ENCODE measurements around the gene TTC21B.
A peak's percentile ranks its signal among the peaks of the same experiment; 100 is the strongest.

TTC21B gene

DNA sequence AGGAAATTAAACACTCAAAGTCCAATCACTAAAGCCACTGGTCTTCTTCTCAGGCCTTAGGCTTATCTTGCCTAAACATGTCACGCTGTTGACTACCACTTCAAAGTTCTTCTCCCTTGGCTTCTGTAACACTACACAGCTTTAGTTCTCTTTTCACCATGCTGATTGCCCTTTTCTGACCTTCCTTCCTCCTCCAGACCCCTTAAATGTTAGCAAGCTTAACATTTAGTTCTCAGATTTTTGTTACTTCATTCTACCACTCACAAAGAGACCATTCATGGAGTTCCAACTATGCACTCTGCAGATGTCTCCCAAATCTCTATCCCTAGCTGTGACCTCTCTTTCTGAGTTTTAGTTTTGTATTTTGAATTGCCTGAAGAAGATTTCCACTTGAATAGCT is 64.4 kb downstream of the TTC21B start:
- Histone ChIP-seq H3K36me3 (ENCODE audit: control insufficient read depth, insufficient read depth, low read length) (no peaks in the 10 kb centered on the region), H3K9me3 (ENCODE audit: control insufficient read depth, low read length) (no peaks in the 10 kb centered on the region), H3K27ac (no peak overlapping the region)

DNA sequence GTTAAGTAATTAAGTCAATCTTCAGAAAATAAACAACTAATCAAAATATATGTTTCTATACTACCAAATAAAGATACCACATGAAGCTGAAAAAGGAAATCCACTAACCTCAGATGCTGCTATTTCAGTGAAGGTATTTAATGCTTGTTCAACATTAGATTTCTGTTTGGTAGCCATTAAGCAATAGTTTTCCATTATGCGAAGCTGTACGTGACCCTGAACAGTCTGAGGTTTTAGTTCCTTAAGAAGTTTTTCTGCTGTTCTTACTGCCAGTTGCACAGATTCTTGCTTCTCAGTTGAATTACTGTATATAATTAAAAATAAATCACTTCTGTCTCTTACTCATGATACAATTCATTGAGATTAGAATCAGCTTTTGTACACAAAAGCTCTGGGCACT is 65.4 kb downstream of the TTC21B start:
- H3K4me2 ChIP-seq (ENCODE audit: low read length): peak overlapping the region; percentile 36
- no peaks in the 10 kb centered on the region for H3K9me3 ChIP-seq (ENCODE audit: control insufficient read depth, low read length)
- no peak overlapping the region for H3K4me3 ChIP-seq (ENCODE audit: low read depth, low read length)
- no peaks in the 10 kb centered on the region for H3K27me3 ChIP-seq (ENCODE audit: control insufficient read depth, insufficient read depth, low read length)
- H3K27ac ChIP-seq: no peak overlapping the region
- H3K4me1 ChIP-seq: peaks cover 14% of the 10 kb centered on the region
- no peaks in the 10 kb centered on the region for H3K79me2 ChIP-seq
- no peak overlapping the region for H3K9ac ChIP-seq
- no peaks in the 10 kb centered on the region for H3K36me3 ChIP-seq (ENCODE audit: control insufficient read depth, insufficient read depth, low read length)
- TF ChIP-seq, protein P1, sequence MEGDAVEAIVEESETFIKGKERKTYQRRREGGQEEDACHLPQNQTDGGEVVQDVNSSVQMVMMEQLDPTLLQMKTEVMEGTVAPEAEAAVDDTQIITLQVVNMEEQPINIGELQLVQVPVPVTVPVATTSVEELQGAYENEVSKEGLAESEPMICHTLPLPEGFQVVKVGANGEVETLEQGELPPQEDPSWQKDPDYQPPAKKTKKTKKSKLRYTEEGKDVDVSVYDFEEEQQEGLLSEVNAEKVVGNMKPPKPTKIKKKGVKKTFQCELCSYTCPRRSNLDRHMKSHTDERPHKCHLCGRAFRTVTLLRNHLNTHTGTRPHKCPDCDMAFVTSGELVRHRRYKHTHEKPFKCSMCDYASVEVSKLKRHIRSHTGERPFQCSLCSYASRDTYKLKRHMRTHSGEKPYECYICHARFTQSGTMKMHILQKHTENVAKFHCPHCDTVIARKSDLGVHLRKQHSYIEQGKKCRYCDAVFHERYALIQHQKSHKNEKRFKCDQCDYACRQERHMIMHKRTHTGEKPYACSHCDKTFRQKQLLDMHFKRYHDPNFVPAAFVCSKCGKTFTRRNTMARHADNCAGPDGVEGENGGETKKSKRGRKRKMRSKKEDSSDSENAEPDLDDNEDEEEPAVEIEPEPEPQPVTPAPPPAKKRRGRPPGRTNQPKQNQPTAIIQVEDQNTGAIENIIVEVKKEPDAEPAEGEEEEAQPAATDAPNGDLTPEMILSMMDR (IDR thresholded peaks at IDR 0.05): no peak
- no peak overlapping the region for H2AFZ ChIP-seq

More for the DNA sequence above, 64.4 kb downstream of the TTC21B start:
- H3K79me2 ChIP-seq: no peaks in the 10 kb centered on the region
- H3K9ac ChIP-seq: no peak overlapping the region
- no peaks in the 10 kb centered on the region for H3K27me3 ChIP-seq (ENCODE audit: control insufficient read depth, insufficient read depth, low read length)
- H3K4me3 ChIP-seq (ENCODE audit: low read depth, low read length): no peak overlapping the region
- H3K4me1 ChIP-seq: peaks cover 14% of the 10 kb centered on the region
- H3K4me2 ChIP-seq (ENCODE audit: low read length): peak overlapping the region; percentile 37
- no peak overlapping the region for H2AFZ ChIP-seq
- TF ChIP-seq, protein P1 (IDR thresholded peaks at IDR 0.05): no peak

DNA sequence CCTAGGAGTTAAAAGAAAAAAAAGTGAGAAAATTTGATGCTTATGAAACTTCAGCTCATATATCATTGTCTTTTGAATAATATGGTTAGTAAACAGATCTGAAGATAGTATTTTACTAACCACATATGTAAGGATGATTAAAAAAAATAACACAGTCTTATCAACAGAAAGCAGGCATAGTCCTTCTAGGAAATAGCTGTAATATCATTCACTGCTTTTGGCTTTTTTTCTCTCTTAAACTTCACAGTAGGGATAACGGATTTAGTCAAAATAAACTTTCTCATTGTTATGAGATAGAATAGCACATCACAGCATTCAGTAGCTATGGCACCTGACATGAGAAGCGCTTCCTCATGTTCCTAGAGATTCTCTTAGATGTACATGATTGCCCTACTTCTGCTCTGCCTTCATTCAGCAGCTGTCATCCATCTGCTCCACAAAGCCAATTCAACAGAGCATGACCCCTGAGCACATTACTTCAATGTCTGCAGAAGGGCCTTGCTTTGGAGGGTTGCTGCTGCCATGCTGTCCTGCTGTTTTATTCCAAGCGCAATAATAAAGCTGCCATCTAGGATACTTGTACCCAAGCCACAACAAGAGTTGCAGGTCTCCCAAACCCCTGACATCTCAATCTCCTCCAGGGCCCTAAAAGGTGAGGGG is 67.0 kb downstream of the TTC21B start:
- no peak overlapping the region for H3K9ac ChIP-seq
- H3K9me3 ChIP-seq (ENCODE audit: control insufficient read depth, low read length): no peaks in the 10 kb centered on the region
- no peak overlapping the region for H3K4me2 ChIP-seq (ENCODE audit: low read length)
- no peak overlapping the region for H3K4me3 ChIP-seq (ENCODE audit: low read depth, low read length)
- TF ChIP-seq, protein P1 (IDR thresholded peaks at IDR 0.05): no peak
- H2AFZ ChIP-seq: no peak overlapping the region
- no peaks in the 10 kb centered on the region for H3K27me3 ChIP-seq (ENCODE audit: control insufficient read depth, insufficient read depth, low read length)
- H3K27ac ChIP-seq: no peak overlapping the region
- peaks cover 14% of the 10 kb centered on the region for H3K4me1 ChIP-seq
- H3K36me3 ChIP-seq (ENCODE audit: control insufficient read depth, insufficient read depth, low read length): no peaks in the 10 kb centered on the region
- no peaks in the 10 kb centered on the region for H3K79me2 ChIP-seq

DNA sequence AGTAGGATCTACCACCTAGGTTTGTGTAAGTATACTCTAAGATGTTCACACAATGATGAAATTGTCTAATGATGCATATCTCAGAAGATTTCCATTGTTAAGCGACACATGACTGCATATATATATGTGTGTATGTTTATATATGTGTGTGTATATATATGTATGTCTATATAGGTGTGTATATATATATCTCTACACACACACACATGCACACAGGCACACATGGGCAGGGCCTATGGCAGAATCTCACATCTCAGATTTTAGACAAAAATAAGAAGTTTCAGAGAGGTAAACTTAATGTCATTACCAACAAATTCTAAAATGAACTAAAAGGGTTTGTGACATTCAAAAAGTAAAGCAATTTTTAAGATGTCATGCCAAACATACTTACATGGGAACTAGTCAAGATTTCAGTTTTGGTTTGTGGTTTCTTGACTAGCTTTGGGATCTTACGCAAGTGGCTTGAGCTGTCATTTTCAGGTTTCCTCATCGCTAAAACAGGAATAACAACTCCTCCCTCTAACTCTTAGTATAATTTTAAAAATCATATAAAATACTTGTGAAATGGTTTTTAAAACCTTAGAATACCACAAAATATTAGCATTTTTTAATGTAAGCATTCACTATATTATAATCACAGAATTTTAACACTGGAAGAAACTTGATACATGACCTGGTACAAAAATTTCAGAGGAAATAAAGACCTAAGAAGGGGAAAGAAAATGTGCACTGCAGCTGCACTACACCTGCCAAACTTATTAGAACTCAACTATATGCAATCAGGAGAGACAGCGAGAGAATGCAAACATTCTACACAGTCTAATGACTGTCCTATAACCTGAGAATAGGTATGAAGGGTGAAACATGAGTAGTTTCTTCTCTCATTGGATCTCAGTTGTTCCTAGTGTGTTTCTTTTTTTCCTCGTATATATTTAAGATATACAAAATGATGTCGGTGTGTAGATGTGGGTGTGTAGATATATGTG is 75.7 kb downstream of the TTC21B start:
- no peak overlapping the region for H3K27ac ChIP-seq

More for the DNA sequence above, 75.7 kb downstream of the TTC21B start:
- no peaks in the 10 kb centered on the region for H3K79me2 ChIP-seq
- no peaks in the 10 kb centered on the region for H3K9me3 ChIP-seq (ENCODE audit: control insufficient read depth, low read length)
- no peaks in the 10 kb centered on the region for H3K27me3 ChIP-seq (ENCODE audit: control insufficient read depth, insufficient read depth, low read length)
- no peaks in the 10 kb centered on the region for H3K36me3 ChIP-seq (ENCODE audit: control insufficient read depth, insufficient read depth, low read length)
- no peak overlapping the region for H3K4me2 ChIP-seq (ENCODE audit: low read length)
- no peaks in the 10 kb centered on the region for H3K4me1 ChIP-seq
- no peak overlapping the region for H3K4me3 ChIP-seq (ENCODE audit: low read depth, low read length)
- TF ChIP-seq, protein P1 (IDR thresholded peaks at IDR 0.05): no peak
- no peak overlapping the region for H2AFZ ChIP-seq
- H3K9ac ChIP-seq: no peak overlapping the region

Measured in parathyroid adenoma (tissue), 2 donors.